Mucosa of descending colon (tissue), 3 donors: ENCODE measurements around the gene ADCY1. TPM values are rescaled to one million over a fixed set of nuclear protein-coding genes. Genes with fewer than 3 reads are reported as not detected.

ENCODE experiments used
- ATAC-seq: fragments of 200-7000 bp; cut with Tn5 transposase; one replicate; pipeline ENCODE4 v1.9.1; 2020; ENCODE audit warnings: mild to moderate bottlenecking, moderate library complexity
- DNase-seq, 3 donors: peaks; one replicate each; pipeline ENCODE4 v3.0.0-alpha.2; 2020
- H3K36me3 ChIP-seq: fragments of 200-600 bp; one replicate; pipeline ENCODE4 v1.8.0; 2021; ENCODE audit warnings: low read depth, mild to moderate bottlenecking
- H3K4me1 ChIP-seq: fragments of 200-600 bp; one replicate; pipeline ENCODE4 v1.8.0; 2021; ENCODE audit warnings: low read depth, mild to moderate bottlenecking
- H3K4me3 ChIP-seq: fragments of 200-600 bp; one replicate; pipeline ENCODE4 v1.8.0; 2021; ENCODE audit warnings: mild to moderate bottlenecking
- H3K9me3 ChIP-seq: fragments of 200-600 bp; one replicate; pipeline ENCODE4 v1.8.0; 2021; ENCODE audit warnings: mild to moderate bottlenecking
- intact Hi-C, 2 donors: fragments of 100-400 bp; cut with DNase I in 1 of 2; cut with micrococcal nuclease in 1 of 2; formaldehyde crosslinking; loops; one replicate each; pipeline versions ENCODE4 v1.11.0 to v1.11.1; 2022; cut with DNase I, micrococcal nuclease
- total RNA-seq, 3 donors: library from RNA; stranded (reverse); fragmentation: NEBNext Ultra II Directional in 2 of 3; extraction: Animal tissue kit (Norgen Biotek cat#: 25700) in 2 of 3; gene quantifications; one replicate each; pipeline versions ENCODE4 v1.2.1 to v1.2.4, GENCODE V29; 2021 to 2023
- TF ChIP-seq, protein P1 (sequence below): fragments of 200-600 bp; IDR thresholded peaks from one replicate; pipeline ENCODE4 v1.8.0; 2022; ENCODE audit warnings: antibody characterized with exemption, mild to moderate bottlenecking
- donor health status: DM: no; HTN: no; CAD: no; lungs with moderate emphysema.
- donor health status: DM: no; HTN: no; CAD: no.
- donor health status: DM: no; HTN: yes; CAD: no.

Gene ADCY1
- total RNA-seq, 3 donors from 2014 or later = 0.55 to 0.94 (median 0.76) TPM

DNA sequence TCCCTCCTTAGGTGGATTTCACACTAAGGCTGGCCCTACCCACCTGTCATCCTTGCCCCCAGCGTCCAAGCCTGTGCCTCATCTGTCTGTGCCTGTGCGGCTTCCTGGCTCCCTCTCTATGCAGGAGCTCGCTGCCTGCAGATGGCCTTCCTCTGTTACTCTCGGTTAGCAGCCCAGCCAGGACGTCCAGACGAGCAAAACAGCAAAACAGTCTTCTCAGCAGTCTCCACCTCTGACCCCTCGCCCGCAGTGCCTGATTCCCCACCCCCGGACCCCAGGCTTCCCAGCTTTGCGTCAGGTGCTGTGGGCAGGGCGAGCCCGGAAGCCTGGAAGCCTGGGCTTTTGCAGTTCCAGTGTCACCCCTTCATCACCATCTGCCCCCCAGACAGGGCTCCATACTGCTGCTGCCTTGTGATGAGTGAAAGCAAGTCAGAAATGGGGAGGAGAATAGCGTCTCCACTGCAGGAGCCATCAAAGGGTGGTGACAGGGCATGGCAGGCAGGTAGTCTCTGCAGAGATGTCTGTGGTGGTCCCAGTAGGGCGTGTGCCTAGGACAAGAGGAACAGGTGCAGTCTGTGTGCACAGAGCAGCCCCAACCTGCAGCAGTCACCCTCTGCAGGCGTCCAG is 88.5 kb downstream of the ADCY1 start:
- Histone ChIP-seq H3K4me1 (no peaks in the 10 kb centered on the region), H3K9me3 (no peaks in the 10 kb centered on the region), H3K36me3 (no peaks in the 10 kb centered on the region), H3K4me3 (no peak overlapping the region)
- TF ChIP-seq, protein P1, sequence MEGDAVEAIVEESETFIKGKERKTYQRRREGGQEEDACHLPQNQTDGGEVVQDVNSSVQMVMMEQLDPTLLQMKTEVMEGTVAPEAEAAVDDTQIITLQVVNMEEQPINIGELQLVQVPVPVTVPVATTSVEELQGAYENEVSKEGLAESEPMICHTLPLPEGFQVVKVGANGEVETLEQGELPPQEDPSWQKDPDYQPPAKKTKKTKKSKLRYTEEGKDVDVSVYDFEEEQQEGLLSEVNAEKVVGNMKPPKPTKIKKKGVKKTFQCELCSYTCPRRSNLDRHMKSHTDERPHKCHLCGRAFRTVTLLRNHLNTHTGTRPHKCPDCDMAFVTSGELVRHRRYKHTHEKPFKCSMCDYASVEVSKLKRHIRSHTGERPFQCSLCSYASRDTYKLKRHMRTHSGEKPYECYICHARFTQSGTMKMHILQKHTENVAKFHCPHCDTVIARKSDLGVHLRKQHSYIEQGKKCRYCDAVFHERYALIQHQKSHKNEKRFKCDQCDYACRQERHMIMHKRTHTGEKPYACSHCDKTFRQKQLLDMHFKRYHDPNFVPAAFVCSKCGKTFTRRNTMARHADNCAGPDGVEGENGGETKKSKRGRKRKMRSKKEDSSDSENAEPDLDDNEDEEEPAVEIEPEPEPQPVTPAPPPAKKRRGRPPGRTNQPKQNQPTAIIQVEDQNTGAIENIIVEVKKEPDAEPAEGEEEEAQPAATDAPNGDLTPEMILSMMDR = no peak
- intact Hi-C loops = no loop called here
- ATAC-seq (no peak), DNase-seq (no peak)

- Histone ChIP-seq H3K36me3 (no peaks in the 10 kb centered on the region), H3K4me3 (no peak overlapping the region), H3K9me3 (no peaks in the 10 kb centered on the region), H3K4me1 (no peaks in the 10 kb centered on the region)
- DNase-seq (peak in 2 of 3 donors; percentile 57 to 67), ATAC-seq (peak; percentile 55)
- TF ChIP-seq, protein P1 = peak; percentile 67
- intact Hi-C loops = no loop called here
Observed at GRCh38 chr7:45663167-45663921, 89.2 kb downstream of the ADCY1 start.

DNA sequence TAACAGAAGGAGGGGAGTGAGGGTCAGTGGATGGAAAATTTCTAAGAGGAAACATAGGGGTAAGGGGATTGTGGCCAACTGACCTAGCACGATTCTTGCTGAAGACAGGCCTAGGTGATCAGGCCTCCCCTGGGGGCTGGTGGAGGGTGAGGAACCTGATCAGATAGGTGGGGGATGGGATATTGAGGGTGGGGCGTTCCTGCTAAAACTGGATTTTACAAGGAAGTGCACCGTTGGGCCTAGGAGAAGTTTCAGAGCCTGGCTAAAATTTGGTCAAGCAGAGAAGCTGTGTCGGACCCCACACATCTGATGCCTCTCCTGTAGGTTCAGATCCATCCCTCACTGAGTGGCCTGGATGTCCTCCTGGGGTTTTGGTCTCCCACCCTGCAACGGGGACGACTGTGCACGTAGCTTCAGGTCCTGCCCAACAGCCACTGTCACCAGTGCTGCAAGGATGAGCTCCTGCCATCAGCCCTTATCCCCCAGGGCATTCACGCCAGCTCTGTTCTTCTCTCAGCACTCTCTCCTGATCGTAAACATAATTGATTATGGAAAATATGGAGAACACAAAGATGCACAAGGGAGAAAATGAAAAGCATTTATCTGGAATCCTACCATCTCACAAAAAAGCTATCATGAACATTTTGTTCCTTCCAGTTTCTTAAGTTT is 89.9 kb downstream of the ADCY1 start:
- no peak for ATAC-seq
- H3K4me3 ChIP-seq = no peak overlapping the region
- no peaks in the 10 kb centered on the region for H3K36me3 ChIP-seq
- no peak for DNase-seq
- intact Hi-C loops = no loop called here
- TF ChIP-seq, protein P1 = no peak
- H3K4me1 ChIP-seq = no peaks in the 10 kb centered on the region
- H3K9me3 ChIP-seq = no peaks in the 10 kb centered on the region

GRCh38 chr7:45665172-45665571 is 91.0 kb downstream of the ADCY1 start:
- intact Hi-C loops = no loop called here
- no peak for ATAC-seq
- H3K4me1 ChIP-seq = no peaks in the 10 kb centered on the region
- no peaks in the 10 kb centered on the region for H3K36me3 ChIP-seq
- DNase-seq = no peak
- TF ChIP-seq, protein P1 = no peak
- no peaks in the 10 kb centered on the region for H3K9me3 ChIP-seq
- H3K4me3 ChIP-seq = no peak overlapping the region

GRCh38 chr7:45670227-45670626 is 96.1 kb downstream of the ADCY1 start:
- Histone ChIP-seq H3K4me3 (no peak overlapping the region), H3K4me1 (no peaks in the 10 kb centered on the region), H3K36me3 (no peaks in the 10 kb centered on the region), H3K9me3 (no peaks in the 10 kb centered on the region)
- DNase-seq (no peak), ATAC-seq (no peak)
- TF ChIP-seq, protein P1 = no peak
- intact Hi-C loops = no loop called here
